C4-2B (cell line): ENCODE measurements around the gene NADSYN1.
A peak's percentile ranks its signal among the peaks of the same experiment; 100 is the strongest.

Experiments used
- CTCF ChIP-seq: fragments of 450-650 bp; conservative IDR thresholded peaks from 2 replicates; pipeline ENCODE4 v1.5.1; 2017; ENCODE audit warnings: mild to moderate bottlenecking
- ZFX ChIP-seq: fragments of 450-650 bp; IDR thresholded peaks from 2 replicates; pipeline ENCODE4 v1.6.1; 2017

- TF ChIP-seq CTCF (peak; percentile 92), ZFX (no peak)
Observed at GRCh38 chr11:71420455-71421241, 32.4 kb upstream of the NADSYN1 start.
